K562 (cell line): Measurements from ENCODE around the gene TXK. TPM values are rescaled to one million over a fixed set of nuclear protein-coding genes. Genes with fewer than 3 reads are reported as not detected.

ENCODE experiments used
- ATF7 ChIP-seq: fragments of 450-650 bp; IDR thresholded peaks from 2 replicates; pipeline ENCODE4 v1.7.1; 2014; ENCODE audit warnings: mild to moderate bottlenecking, moderate library complexity
- CHD2 ChIP-seq: IDR thresholded peaks from 2 replicates; pipeline ENCODE4 v1.6.1; 2011; ENCODE audit warnings: low read depth, low read length
- DMBX1 ChIP-seq: fragments of 250-450 bp; sonication (Bioruptor Pico); IDR thresholded peaks from 2 replicates; pipeline ENCODE4 v1.8.0; 2022; ENCODE audit warnings: inconsistent platforms, mild to moderate bottlenecking, moderate library complexity, borderline replicate concordance
- EP400 ChIP-seq: fragments of 450-650 bp; IDR thresholded peaks from 2 replicates; pipeline ENCODE4 v1.6.1; 2017; ENCODE audit warnings: antibody characterized with exemption, mild to moderate bottlenecking, moderate library complexity
- KLF6 ChIP-seq: fragments of 250-450 bp; sonication (Bioruptor Pico); IDR thresholded peaks from 2 replicates; pipeline ENCODE4 v1.4.0; 2020; ENCODE audit warnings: mild to moderate bottlenecking, moderate library complexity, borderline replicate concordance
- POLR2AphosphoS2 ChIP-seq: IDR thresholded peaks from 2 replicates; pipeline ENCODE4 v1.6.1; 2012; ENCODE audit warnings: low read length, improper control_type of control experiment
- ZC3H8 ChIP-seq: fragments of 450-650 bp; IDR thresholded peaks from 2 replicates; pipeline ENCODE4 v1.6.1; 2017
- ZNF316 ChIP-seq: fragments of 450-650 bp; IDR thresholded peaks from 2 replicates; pipeline ENCODE4 v1.6.1; 2016
- ZNF408 ChIP-seq: fragments of 250-450 bp; sonication (Bioruptor Pico); IDR thresholded peaks from 2 replicates; pipeline ENCODE4 v1.4.0; 2020; ENCODE audit warnings: low read depth, mild to moderate bottlenecking, moderate library complexity
- ZNF57 ChIP-seq: fragments of 450-650 bp; formaldehyde crosslinking; IDR thresholded peaks from 2 replicates; pipeline ENCODE4 v1.4.0; 2020; ENCODE audit warnings: mild to moderate bottlenecking, moderate library complexity
- ZNF583 ChIP-seq: fragments of 250-450 bp; sonication (Bioruptor Pico); IDR thresholded peaks from 2 replicates; pipeline ENCODE4 v1.4.0; 2020
- polyA plus RNA-seq, 8 experiments: library from polyadenylated mRNA; depleted of rRNA in 4 of 8; stranded (reverse) in 5 of 8; unstranded in 3 of 8; fragments of >200 nt; fragmentation: Nextera tagmentation in 2 of 8; fragmentation: Illumina TruSeq in 1 of 8; extraction: Ambion mirVana in 2 of 8; extraction: Trizol in 1 of 8; gene quantifications; 2 replicates each; pipeline versions ENCODE4 v1.2.1 to v1.2.3, GENCODE V29; 2011 to 2014; ENCODE audit warnings: inconsistent platforms in 1 of 8, missing spikeins in 1 of 8
- total RNA-seq, 7 experiments: library from RNA; depleted of rRNA in 6 of 7; stranded (reverse); fragments of >200 nt in 6 of 7; fragmentation: Illumina TruSeq in 2 of 7; extraction: Trizol in 2 of 7; gene quantifications; 2 replicates each; pipeline versions ENCODE4 v1.2.1 to v1.2.3, GENCODE V29; 2011 to 2021; ENCODE audit warnings: low replicate concordance in 1 of 7
- TF ChIP-seq, protein P1 (sequence below): sonication (generic); formaldehyde crosslinking; IDR thresholded peaks from 2 replicates; pipeline ENCODE4 v1.5.0; 2020; ENCODE audit warnings: missing genetic modification reagents
- TF ChIP-seq, protein P2 (sequence below): fragments of 450-650 bp; conservative IDR thresholded peaks from 2 replicates; pipeline ENCODE4 v1.6.1; 2016; ENCODE audit warnings: missing genetic modification characterization, low read depth, mild to moderate bottlenecking, missing compliant biosample characterization, moderate library complexity
- TF ChIP-seq, protein P3 (sequence below): fragments of 450-650 bp; IDR thresholded peaks from 2 replicates; pipeline ENCODE4 v1.6.1; 2016

The TXK gene
- total and polyA plus RNA-seq, 9 of the 15 experiments (the other 6 are each of a cell fraction or from before 2014, with no cell fraction given) = 0.24 to 1.1 (median 0.45) TPM; not detected in 1

DNA sequence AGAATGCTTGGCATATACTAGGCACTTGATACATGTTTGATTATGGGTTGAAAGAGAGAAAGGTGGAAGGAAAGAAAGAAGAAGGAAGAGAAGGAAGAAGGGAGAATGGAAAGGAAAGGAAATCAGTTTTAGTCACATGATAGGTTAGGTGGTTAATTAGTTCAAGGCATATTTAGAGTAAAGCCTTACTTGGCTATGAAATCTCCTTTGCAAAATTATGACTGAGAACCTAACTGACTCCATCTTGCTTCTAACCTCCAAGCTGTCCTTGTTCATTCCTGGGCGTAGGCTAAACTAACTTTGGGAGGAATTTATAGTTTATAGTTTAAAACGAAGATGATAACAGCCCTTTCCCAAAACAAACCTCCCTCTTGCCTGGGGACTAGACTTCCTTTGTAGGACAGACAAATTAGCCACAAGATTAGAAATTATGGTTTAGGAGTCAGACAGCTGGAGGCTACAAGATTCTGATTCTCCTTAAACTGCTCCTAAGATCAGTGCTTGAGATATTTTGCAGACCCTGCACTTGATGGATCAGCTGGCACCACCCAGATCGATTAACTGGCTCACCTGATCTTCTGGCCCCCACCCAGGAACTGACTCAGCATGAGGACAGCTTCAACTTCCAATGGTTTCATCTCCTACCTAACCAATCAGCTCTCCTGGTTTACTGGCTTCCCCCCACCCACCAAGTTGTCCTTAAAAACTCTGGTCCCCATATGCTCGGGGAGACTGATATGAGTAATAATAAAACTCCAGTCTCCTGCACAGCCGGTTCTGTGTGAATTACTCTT is 55.0 kb downstream of the TXK start (continued):
- TF ChIP-seq, protein P1, sequence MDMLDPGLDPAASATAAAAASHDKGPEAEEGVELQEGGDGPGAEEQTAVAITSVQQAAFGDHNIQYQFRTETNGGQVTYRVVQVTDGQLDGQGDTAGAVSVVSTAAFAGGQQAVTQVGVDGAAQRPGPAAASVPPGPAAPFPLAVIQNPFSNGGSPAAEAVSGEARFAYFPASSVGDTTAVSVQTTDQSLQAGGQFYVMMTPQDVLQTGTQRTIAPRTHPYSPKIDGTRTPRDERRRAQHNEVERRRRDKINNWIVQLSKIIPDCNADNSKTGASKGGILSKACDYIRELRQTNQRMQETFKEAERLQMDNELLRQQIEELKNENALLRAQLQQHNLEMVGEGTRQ (CRISPR knock-in tag) = no peak
- TF ChIP-seq ZC3H8 = no peak
- peak; percentile 42; the same call in 1 of the 2 replicates for TF ChIP-seq ZNF583 (CRISPR knock-in tag)
- TF ChIP-seq, protein P2, sequence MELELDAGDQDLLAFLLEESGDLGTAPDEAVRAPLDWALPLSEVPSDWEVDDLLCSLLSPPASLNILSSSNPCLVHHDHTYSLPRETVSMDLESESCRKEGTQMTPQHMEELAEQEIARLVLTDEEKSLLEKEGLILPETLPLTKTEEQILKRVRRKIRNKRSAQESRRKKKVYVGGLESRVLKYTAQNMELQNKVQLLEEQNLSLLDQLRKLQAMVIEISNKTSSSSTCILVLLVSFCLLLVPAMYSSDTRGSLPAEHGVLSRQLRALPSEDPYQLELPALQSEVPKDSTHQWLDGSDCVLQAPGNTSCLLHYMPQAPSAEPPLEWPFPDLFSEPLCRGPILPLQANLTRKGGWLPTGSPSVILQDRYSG = peak; percentile 68; the same call in 1 of the 2 replicates
- TF ChIP-seq EP400 = no peak
- no peak for TF ChIP-seq ZNF408 (CRISPR knock-in tag)
- TF ChIP-seq DMBX1 (CRISPR knock-in tag) = peak; percentile 88
- TF ChIP-seq, protein P3, sequence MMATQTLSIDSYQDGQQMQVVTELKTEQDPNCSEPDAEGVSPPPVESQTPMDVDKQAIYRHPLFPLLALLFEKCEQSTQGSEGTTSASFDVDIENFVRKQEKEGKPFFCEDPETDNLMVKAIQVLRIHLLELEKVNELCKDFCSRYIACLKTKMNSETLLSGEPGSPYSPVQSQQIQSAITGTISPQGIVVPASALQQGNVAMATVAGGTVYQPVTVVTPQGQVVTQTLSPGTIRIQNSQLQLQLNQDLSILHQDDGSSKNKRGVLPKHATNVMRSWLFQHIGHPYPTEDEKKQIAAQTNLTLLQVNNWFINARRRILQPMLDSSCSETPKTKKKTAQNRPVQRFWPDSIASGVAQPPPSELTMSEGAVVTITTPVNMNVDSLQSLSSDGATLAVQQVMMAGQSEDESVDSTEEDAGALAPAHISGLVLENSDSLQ = peak; percentile 59; the same call in 1 of the 2 replicates
- TF ChIP-seq ZNF57 (CRISPR knock-in tag) = no peak
- TF ChIP-seq ATF7 = no peak
- 0 out of 2 replicates have a peak, but pooled peaks have one; percentile 2 for TF ChIP-seq ZNF316
- TF ChIP-seq POLR2AphosphoS2 = no peak
- TF ChIP-seq KLF6 = peak; percentile 84; the same call in 1 of the 2 replicates
- no peak for TF ChIP-seq CHD2
